Measurements from ENCODE around the gene R3HCC1L. TPM values are rescaled to one million over a fixed set of nuclear protein-coding genes. Genes with fewer than 3 reads are reported as not detected.

R3HCC1L gene
- total and polyA plus RNA-seq, 10 of the 15 experiments (the other 5 are each of a cell fraction or from before 2014, with no cell fraction given) = 11.3 to 20.3 (median 15.3) TPM

- intact Hi-C loops (cut with micrococcal nuclease; ENCODE audit: unreplicated experiment) = no loop called here
- ChIA-PET SMC1A (ENCODE audit: uncharacterized antibody, unreplicated experiment) (interaction anchor here (1.7 kb wide), 1 partner anchor 67 kb away, joined by 7 read pairs; no protein-coding TSS in a partner anchor), RAD21 (ENCODE audit: unreplicated experiment) (no interaction called here), POLR2A (no interaction called here), CTCF (interaction anchor here (1.8 kb wide), 1 partner anchor 68 kb away, joined by 8 read pairs; no protein-coding TSS in a partner anchor)
- Histone ChIP-seq H3K4me2 (ENCODE audit: control insufficient read depth, insufficient read depth) (no peak overlapping the region), H3K27me3 (replicated peaks in 1 of 2; ENCODE audit: control insufficient read depth in 2 of 2, insufficient read depth in 2 of 2, low read length in 1 of 2) (no peaks in the 10 kb centered on the region), H3K4me1 (ENCODE audit: control insufficient read depth, insufficient read depth, low read length) (no peaks in the 10 kb centered on the region), H3K27ac (ENCODE audit: control insufficient read depth, insufficient read depth) (no peak overlapping the region), H3K9ac (ENCODE audit: control insufficient read depth, insufficient read depth, low read length) (no peak overlapping the region), H3K9me3 (replicated peaks; ENCODE audit: control insufficient read depth, insufficient read depth, low read length) (no peaks in the 10 kb centered on the region), H2AFZ (ENCODE audit: control insufficient read depth, low read depth, low read length) (no peak overlapping the region), H4K20me1 (ENCODE audit: control insufficient read depth, insufficient read depth) (no peaks in the 10 kb centered on the region), H3K79me2 (ENCODE audit: control insufficient read depth, insufficient read depth, low read length) (no peaks in the 10 kb centered on the region), H3K4me3 (no peak overlapping the region), H3K36me3 (ENCODE audit: control insufficient read depth in 2 of 2, insufficient read depth in 2 of 2, low read length in 1 of 2) (peaks cover 4 to 37% of the 10 kb centered on the region in 2 experiments; a peak in 3 of 4 replicates)
- TF ChIP-seq CEBPB (IDR thresholded peaks at IDR 0.05; ENCODE audit: borderline replicate concordance in 1 of 2, low read depth in 2 of 2, low read length in 2 of 2) (no peak), BCL11A (IDR thresholded peaks at IDR 0.05; ENCODE audit: low read depth, low read length) (no peak), RELB (IDR thresholded peaks at IDR 0.05; ENCODE audit: low read depth) (no peak), NR2C2 (IDR thresholded peaks at IDR 0.05; ENCODE audit: borderline replicate concordance, control insufficient read depth, insufficient read length, low read depth) (no peak)
- FAIRE-seq (no peak), ATAC-seq (no peak), DNase-seq (ENCODE audit: low read depth, low spot score) (no peak)
- in situ Hi-C loops (cut with MboI) = no loop called here
- BruUV-seq (replicated peaks) = no TSS peak
- WGBS (ENCODE audit: insufficient coverage, insufficient replicate concordance, low lambda C conversion rate, missing lambda C conversion rate) = 95% methylated on average over 1 of the region's 1 CpG
Observed at GRCh38 chr10:98238391-98238790, 103.9 kb downstream of the R3HCC1L start.

DNA sequence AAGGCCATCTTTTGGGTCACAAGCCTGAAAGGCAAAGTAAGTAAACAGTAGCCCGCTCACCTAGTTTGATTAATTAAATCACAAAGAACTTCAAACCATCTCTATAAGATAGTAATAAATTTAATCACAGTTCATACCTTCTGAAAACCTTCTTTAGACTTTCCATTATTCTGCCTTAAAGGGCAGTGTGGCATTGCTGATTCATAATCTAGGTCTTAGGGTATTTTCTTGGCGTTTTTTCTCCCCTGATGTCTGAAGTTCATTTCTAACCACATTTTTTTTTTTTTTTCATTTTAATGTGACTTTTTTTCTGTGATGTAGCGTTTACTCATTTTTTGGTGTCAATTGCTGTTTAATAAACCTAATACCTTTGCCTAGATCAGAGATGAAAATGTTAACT lies 106.1 kb downstream of the R3HCC1L start:
- H2AFZ ChIP-seq (ENCODE audit: control insufficient read depth, low read depth, low read length) = no peak overlapping the region
- POLR2A ChIA-PET = interaction anchor here (0.6 kb wide), 1 partner anchor 390 kb away, joined by 3 read pairs; no protein-coding TSS in a partner anchor
- peaks cover 4 to 43% of the 10 kb centered on the region in 2 experiments; a peak in 3 of 4 replicates for H3K36me3 ChIP-seq (ENCODE audit: control insufficient read depth in 2 of 2, insufficient read depth in 2 of 2, low read length in 1 of 2)
- intact Hi-C loops (cut with micrococcal nuclease; ENCODE audit: unreplicated experiment) = no loop called here
- BruUV-seq (replicated peaks) = no TSS peak
- H3K79me2 ChIP-seq (ENCODE audit: control insufficient read depth, insufficient read depth, low read length) = no peaks in the 10 kb centered on the region
- FAIRE-seq (no peak), ATAC-seq (no peak), DNase-seq (ENCODE audit: low read depth, low spot score) (no peak)
- in situ Hi-C loops (cut with MboI) = no loop called here
- 100% methylated on average over 3 of the region's 3 CpGs for WGBS (ENCODE audit: insufficient coverage, insufficient replicate concordance, low lambda C conversion rate, missing lambda C conversion rate)
- H3K4me1 ChIP-seq (ENCODE audit: control insufficient read depth, insufficient read depth, low read length) = no peaks in the 10 kb centered on the region
- H3K9ac ChIP-seq (ENCODE audit: control insufficient read depth, insufficient read depth, low read length) = no peak overlapping the region
- no peak overlapping the region for H3K4me3 ChIP-seq
- no peaks in the 10 kb centered on the region for H3K27me3 ChIP-seq (replicated peaks in 1 of 2; ENCODE audit: control insufficient read depth in 2 of 2, insufficient read depth in 2 of 2, low read length in 1 of 2)
- CTCF ChIA-PET = interaction anchor here (0.6 kb wide), 1 partner anchor 644 kb away, joined by 3 read pairs; no protein-coding TSS in a partner anchor
- H3K9me3 ChIP-seq (replicated peaks; ENCODE audit: control insufficient read depth, insufficient read depth, low read length) = no peaks in the 10 kb centered on the region
- no peak overlapping the region for H3K27ac ChIP-seq (ENCODE audit: control insufficient read depth, insufficient read depth)
- SMC1A ChIA-PET (ENCODE audit: uncharacterized antibody, unreplicated experiment) = no interaction called here
- H3K4me2 ChIP-seq (ENCODE audit: control insufficient read depth, insufficient read depth) = no peak overlapping the region
- RAD21 ChIA-PET (ENCODE audit: unreplicated experiment) = no interaction called here
- H4K20me1 ChIP-seq (ENCODE audit: control insufficient read depth, insufficient read depth) = no peaks in the 10 kb centered on the region
- TF ChIP-seq BCL11A (IDR thresholded peaks at IDR 0.05; ENCODE audit: low read depth, low read length) (no peak), DPF2 (IDR thresholded peaks at IDR 0.05) (no peak), NR2C1 (IDR thresholded peaks at IDR 0.05) (no peak), ASH2L (IDR thresholded peaks at IDR 0.05; ENCODE audit: borderline replicate concordance, low read depth) (no peak), WRNIP1 (IDR thresholded peaks at IDR 0.05; ENCODE audit: borderline replicate concordance, low read depth, low read length) (no peak)
- TF ChIP-seq, protein P1, sequence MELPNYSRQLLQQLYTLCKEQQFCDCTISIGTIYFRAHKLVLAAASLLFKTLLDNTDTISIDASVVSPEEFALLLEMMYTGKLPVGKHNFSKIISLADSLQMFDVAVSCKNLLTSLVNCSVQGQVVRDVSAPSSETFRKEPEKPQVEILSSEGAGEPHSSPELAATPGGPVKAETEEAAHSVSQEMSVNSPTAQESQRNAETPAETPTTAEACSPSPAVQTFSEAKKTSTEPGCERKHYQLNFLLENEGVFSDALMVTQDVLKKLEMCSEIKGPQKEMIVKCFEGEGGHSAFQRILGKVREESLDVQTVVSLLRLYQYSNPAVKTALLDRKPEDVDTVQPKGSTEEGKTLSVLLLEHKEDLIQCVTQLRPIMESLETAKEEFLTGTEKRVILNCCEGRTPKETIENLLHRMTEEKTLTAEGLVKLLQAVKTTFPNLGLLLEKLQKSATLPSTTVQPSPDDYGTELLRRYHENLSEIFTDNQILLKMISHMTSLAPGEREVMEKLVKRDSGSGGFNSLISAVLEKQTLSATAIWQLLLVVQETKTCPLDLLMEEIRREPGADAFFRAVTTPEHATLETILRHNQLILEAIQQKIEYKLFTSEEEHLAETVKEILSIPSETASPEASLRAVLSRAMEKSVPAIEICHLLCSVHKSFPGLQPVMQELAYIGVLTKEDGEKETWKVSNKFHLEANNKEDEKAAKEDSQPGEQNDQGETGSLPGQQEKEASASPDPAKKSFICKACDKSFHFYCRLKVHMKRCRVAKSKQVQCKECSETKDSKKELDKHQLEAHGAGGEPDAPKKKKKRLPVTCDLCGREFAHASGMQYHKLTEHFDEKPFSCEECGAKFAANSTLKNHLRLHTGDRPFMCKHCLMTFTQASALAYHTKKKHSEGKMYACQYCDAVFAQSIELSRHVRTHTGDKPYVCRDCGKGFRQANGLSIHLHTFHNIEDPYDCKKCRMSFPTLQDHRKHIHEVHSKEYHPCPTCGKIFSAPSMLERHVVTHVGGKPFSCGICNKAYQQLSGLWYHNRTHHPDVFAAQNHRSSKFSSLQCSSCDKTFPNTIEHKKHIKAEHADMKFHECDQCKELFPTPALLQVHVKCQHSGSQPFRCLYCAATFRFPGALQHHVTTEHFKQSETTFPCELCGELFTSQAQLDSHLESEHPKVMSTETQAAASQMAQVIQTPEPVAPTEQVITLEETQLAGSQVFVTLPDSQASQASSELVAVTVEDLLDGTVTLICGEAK (IDR thresholded peaks at IDR 0.05; ENCODE audit: borderline replicate concordance) = no peak
- TF ChIP-seq, protein P2, sequence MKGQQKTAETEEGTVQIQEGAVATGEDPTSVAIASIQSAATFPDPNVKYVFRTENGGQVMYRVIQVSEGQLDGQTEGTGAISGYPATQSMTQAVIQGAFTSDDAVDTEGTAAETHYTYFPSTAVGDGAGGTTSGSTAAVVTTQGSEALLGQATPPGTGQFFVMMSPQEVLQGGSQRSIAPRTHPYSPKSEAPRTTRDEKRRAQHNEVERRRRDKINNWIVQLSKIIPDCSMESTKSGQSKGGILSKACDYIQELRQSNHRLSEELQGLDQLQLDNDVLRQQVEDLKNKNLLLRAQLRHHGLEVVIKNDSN (IDR thresholded peaks at IDR 0.05; ENCODE audit: borderline replicate concordance, extremely low read length, insufficient read depth, low read depth, low read length) = no peak
